NCI-H187 (cell line): Measurements from ENCODE around the gene MCCC1.
A peak's percentile ranks its signal among the peaks of the same experiment; 100 is the strongest.
"Not testable (repeated sequence)": the region's sequence is repeated elsewhere in the genome, so short reads cannot be mapped to it uniquely, and the experiment has no call there.

Source experiments
- DNase-seq, 2 experiments: peaks; one replicate each; lab custom pipeline; 2025; lab: John Stamatoyannopoulos, UW

The MCCC1 gene

DNA sequence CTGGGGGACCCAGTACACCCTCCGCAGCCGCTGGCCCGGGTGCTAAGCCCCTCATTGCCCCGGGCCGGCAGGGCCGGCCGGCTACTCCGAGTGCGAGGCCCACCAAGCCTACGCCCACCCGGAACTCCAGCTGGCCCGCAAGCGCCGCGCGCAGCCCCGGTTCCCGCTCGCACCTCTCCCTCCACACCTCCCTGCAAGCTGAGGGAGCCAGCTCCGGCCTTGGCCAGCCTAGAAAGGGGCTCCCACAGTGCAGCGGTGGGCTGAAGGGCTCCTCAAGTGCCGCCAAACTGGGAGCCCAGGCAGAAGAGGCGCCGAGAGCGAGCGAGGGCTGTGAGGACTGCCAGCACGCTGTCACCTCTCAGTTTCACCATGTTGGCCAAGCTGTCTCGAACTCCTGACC, 4.7 kb upstream of the MCCC1 start:
- DNase-seq: not testable (repeated sequence)

DNA sequence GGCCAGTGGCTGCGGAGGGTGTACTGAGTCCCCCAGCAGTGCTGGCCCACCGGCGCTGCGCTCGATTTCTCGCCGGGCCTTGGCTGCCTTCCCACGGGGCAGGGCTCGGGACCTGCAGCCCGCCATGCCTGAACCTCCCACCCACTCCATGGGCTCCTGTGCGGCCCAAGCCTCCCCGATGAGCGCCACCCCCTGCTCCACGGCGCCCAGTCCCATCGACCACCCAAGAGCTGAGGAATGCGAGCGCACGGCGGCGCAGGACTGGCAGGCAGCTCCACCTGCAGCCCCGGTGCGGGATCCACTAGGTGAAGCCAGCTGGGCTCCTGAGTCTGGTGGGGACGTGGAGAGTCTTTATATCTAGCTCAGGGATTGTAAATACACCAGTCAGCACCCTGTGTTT, 1.7 kb upstream of the MCCC1 start:
- DNase-seq: not testable (repeated sequence)

DNA sequence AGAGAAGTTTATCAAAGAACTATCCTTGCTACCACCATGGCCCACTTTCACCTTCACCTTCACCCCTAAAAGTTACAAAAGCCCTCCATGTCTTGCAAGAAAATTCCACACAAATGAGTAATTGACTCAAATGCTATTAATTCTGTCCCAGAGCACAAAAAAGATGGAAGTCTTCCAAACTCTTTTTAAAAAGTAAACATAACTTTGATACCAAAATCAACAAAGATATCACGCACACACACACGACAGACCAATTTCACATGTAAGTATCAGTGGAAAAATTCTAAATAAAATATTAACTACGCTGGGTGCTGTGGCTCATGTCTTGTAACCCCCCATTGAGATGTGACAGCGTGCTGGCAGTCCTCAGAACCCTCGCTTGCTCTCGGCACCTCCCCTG, 1.1 kb upstream of the MCCC1 start:
- no peak for DNase-seq

DNA sequence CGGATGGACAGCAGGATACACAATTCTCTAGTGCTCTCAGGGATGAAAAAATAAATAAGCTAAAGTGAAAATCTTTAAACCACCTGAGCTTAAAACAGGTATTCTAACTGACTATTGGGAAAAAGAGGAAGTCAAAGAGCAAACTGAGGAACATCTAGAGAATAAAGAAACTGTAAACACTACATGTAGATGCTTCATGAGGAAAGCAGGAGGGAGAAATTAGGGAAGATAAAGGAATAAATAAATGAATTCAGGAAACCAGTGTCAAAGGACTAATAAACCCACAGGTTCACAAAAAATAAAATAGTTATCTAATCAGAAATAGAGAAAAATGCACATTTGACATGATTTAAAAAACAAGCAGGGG, 525 bp upstream of the MCCC1 start:
- no peak for DNase-seq

DNA sequence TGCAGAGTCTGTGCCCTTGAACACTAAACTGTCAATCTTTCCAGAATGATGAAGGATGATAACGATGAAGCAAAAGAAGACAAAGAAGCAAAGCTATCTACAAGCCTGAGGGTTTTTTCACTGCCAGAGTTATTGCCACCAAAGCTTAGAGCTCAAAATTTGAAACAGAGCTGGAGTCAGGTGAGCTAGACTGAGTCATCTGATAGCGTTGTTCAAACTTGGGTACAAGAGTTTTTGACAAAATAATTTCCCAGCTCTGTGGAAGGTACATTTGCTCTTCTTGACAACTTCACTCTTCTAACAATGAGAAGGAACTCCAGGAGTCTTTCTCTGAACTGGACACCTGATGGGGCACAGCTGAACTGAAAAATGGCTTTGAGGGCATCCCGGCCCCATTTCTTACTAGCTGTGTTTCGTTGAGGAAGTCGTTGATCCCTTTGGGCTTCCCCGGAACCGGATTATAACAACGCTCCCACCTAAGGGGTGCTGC, 715 bp downstream of the MCCC1 start:
- no peak for DNase-seq

DNA sequence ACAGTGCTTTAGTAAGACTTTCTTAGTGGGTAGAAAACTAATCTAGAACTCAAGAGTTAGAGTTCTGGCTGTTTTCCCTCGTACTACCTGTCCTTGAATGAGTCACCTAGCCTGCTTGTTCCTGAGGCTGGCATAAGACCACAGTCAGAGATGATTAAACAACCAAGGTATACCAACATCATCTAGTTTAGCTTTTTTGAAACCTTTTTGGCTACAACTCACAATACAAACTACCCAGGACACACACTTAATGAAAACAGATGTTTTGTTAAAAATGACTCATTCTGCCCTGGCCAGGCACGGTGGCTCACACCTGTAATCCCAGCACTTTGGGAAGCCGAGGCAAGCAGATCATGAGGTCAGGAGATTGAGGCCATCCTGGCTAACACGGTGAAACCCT, 4.6 kb downstream of the MCCC1 start:
- no peak for DNase-seq

DNA sequence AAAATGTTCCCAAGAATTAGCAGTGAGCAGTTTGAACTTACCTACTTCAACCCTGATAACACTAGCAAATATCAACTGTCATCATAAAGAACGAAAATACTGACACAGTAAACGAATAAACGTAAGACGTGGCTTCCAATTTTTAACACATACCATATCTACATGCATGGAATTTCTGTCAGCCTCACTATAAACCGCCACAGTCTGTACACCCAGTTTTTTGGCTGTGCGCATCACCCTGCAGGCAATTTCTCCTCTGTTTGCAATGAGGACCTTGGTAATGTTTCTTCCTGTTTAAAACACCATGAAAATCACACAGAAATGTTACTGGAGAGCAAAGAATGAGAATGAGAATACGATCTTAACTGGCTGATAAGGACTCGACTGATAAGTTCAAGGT, 7.0 kb downstream of the MCCC1 start:
- no peak for DNase-seq

DNA sequence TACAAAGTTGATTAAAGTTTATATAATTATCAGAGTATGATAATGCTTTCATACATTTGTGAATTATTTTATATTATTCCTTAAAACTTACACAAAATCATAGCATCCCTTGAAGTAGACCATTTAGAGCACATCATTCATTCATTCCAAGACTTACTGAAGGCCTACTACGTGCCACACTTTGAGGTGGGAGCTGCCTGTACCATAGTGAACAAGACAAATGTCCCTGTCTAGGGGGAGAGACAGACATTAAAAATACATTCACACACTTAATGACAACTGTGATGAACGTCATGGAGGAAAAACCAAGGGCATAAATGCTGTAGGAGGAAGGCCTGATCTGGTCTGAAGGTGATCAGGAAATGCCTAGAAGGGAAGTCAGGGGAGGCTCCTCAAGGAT, 12.1 kb downstream of the MCCC1 start:
- no peak for DNase-seq

DNA sequence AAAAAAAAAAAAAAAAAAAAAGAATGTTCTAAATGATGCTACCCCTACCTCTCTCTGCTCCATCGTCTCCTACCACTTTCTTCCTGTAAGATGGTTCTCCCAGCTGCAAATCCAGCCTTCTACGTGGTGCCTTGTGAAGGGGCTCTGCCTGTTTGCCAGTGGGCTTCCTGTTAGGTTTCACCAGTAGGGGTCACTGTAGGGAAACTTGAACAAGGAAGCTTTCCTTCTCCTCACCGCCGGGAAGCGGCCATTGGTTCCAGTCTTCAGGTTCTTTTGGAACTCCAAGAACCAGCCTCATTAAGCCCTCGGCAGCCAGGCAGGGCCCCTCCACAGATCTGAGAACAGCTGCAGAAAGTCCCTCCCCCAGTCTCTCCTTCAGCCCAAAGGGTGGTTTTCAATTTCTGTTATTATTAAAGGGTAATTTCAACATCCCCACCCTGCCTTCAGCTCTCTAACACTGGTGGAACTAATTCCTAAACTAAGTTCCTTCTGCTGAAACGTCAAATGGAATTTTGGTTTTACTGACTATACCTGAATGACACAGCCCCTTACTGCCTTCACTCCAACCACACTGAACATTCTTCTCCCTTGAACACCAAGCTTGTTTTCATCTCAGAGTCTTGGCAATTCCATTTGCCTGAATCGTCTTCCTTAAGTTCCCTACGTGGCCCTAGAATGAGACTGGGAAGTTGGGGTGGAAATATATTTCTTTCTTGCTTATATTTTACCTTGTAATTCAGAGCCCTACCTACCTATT, 13.5 kb downstream of the MCCC1 start:
- DNase-seq: no peak

DNA sequence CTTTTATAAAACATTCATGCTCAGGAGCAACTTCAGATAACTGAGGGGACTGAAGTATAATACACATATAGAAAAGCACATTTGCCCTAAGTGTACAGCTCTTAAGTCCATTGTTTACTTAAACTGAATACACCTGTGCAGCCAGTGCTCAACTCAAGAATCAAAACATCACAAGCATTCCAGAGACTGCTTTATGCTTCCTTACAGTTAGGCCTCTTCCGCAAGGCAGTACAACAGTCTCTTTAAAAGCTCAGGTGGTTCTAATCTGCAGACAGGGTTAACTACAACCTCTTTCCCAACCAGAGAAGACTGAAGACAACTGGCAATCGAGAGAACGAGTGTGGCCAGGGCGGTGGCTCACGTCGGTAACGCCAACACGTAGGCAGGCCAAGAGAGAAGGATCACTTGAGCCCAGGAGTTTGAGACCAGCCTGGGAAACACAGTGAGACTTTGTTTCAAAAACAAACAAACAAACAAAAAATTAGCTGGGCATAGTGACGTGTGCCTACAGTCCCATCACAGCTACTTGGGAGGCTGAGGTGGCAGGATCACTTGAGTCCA, 16.9 kb downstream of the MCCC1 start:
- peak in 1 of 2 experiments; percentile 6 for DNase-seq

DNA sequence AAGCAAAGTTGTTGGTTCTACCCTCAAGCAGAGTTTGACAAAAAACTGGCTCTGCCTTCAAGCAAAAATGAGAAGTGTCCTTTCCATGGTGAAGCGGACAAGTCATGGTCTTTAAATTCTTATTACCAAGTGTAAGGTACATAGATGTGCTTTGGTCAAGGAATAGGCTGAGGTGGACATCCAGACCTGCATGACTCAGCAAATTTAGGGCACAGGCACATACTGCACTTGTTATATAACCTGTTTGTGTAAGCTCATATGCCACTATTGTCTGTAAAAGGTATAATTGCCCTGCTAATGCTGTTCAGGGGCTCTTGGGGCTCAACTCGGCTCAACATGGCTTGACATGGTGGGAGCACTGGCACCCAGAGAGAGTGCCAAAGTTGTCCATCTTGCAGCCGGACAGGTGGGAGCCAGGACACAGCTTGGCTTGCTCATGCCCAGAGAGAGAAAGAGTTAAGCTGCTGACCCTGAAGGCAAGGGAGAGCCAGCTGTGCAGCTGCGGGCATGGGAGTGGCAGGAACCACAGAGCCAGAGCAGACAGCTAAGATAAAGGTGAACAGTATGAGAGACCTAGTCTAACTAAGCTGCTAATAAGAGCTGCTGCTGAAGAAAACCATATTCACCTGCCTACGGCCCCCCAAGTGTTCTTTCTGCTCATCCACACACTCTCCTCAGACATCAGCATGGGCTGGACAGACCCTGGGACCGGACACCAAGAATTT, 17.7 kb downstream of the MCCC1 start:
- DNase-seq: no peak

DNA sequence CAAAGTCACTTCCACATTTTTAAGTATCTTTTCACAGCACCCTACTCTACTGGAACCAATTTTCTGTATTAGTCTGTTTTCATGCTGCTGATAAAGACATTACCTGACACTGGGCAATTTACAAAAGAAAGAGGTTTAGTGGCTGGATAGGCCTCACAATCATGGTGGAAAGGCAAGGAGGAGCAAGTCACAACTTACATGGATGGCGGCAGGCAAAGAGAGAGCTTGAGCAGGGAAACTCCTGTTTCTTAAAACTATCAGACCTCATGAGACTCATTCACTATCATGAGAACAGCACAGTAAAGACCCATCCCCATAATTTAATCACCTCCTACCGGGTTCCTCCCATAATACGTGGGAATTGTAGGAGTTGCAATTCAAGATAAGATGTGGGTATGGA, 18.7 kb downstream of the MCCC1 start:
- no peak for DNase-seq

DNA sequence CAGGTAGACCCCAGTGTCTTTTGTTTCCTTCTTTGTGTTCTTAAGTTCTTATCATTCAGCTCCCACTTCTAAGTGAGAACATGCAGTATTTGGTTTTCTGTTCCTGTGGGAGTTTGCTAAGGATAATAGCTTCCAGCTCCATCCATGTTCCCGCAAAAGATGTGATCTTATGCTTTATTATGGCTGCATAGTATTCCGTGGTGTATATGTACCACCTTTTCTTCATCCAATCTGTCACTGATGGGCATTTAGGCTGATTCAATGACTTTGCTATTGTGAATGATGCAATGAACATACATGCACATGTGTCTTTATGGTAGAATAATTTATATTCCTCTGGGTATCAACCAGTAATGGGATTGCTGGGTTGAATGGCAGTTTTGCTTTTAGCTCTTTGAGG, 24.4 kb downstream of the MCCC1 start:
- DNase-seq: no peak

DNA sequence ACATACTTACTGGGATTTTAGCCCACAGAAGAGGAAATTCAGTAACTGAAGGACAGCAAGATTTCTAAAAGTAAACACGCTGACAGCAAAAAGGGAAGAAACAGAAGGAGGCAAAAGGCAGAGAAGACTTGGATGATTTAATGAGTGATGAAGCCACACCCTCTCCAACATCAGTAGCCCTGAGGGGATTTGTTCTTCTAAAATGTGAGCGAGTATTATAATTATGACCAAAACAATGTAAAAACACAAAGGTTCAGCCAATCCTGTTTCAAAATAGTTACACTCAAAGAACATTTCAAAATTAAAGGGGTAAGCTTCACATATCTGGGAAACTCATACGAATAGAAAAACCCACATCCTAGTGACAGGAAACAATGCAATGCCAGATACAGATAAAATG, 25.0 kb downstream of the MCCC1 start:
- DNase-seq: no peak

DNA sequence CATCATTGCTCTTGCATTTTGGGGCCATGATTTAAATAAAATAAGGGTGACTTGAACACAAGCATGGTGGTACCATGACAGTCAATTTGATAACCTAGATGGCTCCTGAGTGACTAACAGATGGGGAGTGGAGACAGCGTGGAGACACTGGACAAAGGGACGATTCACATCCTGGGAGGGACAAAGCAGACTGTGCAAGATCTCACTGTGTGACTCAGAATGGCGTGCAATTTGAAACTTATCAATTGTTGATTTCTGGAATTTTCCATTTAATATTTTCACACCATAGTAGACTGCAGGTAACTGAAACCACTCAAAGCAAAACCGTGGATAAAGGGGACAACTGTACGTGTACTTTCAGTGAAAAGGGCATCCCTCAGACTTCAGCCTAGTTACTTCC, 25.5 kb downstream of the MCCC1 start:
- DNase-seq: no peak

DNA sequence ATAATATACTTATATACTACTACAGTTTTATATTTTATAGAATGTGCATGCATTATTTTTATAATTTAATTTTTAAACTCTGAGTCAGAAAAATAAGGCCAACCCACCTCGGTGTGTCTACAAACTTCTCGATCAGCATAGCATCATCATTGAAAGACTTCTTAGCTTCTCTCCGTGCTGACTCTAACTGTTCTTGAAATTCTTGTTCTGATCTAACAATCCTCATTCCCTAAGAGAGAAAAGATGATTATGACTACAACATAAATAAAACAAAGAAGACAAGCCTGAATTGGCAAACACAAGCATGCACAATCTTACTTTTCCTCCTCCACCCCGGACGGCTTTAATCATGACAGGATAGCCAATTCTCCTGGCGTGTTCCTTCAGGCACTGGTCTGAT, 28.4 kb downstream of the MCCC1 start:
- DNase-seq: no peak

DNA sequence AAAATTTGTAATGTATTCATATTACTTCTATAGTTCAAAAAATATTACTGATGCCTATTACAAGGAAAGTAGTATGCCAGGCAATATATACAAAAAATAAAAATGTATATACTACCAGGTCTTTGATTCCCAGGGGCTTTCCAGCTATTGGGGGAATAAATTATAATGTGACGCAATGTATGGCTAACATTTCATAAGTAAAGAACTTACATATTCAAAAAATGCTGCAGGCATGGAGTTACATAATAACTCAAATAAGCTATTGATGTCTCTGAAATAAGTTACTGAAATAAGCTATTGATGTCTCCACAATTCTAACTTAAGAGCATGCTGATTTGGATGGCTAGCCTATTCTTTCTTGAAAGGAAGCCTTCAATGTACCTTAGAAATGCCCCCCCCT, 30.2 kb downstream of the MCCC1 start:
- no peak for DNase-seq

DNA sequence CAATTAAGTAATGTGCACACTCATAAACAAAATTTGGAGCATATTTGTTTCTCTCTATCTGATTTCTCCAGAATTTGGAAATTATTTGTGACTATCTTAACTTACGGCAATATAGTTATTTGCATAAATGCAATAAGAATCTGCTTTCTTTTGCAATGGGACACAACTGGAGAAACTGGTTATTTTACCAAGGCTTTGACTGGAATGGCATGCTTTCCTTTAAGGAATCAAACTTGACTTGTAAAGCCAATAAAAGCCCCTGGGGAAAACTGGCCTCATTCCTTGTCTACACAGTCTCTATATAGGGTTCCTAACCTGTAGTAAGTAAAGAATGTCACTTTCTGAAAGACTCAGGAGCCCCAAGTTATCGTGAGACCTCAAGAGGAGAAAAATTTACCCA, 32.4 kb downstream of the MCCC1 start:
- DNase-seq: not testable (repeated sequence)

DNA sequence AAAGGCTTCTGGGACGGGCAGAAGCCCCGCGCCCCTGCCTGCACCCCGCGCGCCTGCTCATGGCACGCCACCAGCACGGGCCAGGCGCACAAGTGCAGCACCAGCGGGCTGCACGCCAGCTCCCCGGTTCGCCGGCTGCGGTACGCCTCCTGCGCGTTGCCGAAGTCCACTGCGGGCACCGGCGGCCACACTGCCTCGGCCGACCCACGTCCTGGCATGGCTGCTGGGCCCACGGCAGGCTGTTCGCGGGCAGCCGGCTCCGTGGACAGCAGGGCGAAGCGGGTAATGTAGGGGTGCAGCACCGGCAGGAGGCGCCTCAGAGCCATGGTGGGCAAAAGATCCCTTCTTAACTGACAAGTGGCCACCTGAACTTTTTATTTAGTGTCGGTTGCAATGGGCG, 34.8 kb downstream of the MCCC1 start:
- DNase-seq: no peak

DNA sequence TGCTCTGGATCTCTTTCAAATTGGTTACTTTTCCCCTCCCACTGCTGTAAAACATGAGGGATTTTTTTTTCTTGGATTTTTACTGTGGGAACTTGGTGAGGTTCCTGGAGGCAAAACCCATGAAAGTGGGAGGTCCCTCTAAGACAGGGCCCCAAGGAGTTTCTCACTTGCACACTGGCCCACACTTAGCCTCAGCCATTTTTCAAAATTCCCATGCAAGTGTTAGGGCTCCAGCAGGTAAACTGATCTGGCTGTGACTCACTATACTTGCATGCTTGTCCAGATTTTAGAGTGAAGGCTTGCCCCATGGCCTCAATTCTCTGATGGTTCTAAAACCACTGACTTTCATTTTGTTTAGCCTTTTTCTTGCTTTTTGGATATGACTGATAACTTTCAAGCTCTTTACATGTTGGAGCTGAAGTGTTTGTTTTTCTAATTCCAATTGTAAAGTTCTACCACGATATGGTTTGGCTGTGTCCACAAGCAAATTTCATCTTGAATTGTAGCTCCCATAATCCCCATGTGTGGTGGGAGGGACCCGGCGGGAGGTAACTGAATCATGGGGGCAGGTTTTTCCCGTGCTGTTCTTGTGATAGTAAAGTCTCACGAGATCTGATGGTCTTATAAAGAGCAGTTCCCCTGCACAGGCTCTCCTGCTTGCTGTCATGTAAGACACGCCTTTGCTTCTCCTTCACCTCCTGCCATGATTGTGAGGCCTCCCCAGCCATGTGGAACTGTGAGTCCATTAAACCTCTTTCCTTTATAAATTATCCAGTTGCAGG, 37.7 kb downstream of the MCCC1 start:
- DNase-seq: no peak

DNA sequence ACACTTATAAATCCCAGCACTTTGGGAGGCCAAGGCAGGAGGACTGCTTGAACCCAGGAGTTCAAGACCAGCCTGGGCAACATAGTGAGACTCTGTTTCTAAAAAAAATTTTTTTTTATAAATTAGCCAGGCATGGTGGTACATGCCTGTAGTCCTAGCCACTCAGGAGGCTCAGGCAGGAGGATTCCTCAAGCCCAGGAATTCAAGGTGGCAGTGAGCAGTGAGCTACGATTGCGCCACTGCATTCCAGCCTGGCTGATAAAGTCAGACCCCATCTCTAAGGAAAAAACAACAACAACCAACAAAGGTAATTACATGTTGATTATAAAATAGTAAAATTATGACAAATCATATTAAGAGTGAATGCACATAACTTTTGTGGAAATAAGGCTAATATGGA, 40.9 kb downstream of the MCCC1 start:
- DNase-seq: no peak

DNA sequence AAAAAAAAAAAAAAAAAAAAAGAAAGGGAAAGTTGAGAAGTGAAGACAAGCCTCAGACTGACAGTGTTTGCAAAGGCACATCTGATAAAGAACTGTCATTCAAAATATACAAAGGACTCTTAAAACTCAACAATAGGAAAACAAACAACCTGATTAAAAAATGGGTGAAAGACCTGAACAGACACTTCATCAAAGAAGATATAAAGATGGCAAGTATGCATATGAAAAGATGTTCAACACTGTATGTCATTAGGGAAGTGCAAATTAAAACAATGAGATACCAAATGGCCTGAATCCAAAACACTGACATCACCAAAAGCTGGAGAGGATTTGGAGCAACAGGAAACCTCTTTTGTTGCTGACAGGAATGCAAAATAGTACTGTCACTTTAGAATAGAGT, 48.6 kb downstream of the MCCC1 start:
- no peak for DNase-seq

DNA sequence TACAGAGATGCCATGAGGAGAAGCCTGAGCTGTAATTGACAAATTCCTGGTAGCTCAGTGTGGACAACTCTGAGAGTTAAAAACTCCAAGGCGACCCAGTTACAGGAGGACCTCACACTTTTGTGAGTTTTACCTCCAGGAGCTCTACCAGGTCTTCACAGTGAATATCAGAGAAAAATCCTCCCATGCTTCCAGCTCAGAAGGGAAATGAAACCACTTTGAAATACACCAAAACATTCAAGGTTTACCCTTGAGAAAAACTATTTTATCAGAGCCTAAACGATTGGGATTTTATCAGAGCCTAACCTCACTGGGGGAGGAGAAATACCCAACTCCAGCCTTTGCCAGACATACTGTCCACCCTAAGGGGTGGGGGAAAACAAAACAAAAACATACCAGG, 52.4 kb downstream of the MCCC1 start:
- DNase-seq: no peak
